ENCODE results near the gene NLRP13.
"Not testable (repeated sequence)": the region's sequence is repeated elsewhere in the genome, so short reads cannot be mapped to it uniquely, and the experiment has no call there.

Gene NLRP13, protein sequence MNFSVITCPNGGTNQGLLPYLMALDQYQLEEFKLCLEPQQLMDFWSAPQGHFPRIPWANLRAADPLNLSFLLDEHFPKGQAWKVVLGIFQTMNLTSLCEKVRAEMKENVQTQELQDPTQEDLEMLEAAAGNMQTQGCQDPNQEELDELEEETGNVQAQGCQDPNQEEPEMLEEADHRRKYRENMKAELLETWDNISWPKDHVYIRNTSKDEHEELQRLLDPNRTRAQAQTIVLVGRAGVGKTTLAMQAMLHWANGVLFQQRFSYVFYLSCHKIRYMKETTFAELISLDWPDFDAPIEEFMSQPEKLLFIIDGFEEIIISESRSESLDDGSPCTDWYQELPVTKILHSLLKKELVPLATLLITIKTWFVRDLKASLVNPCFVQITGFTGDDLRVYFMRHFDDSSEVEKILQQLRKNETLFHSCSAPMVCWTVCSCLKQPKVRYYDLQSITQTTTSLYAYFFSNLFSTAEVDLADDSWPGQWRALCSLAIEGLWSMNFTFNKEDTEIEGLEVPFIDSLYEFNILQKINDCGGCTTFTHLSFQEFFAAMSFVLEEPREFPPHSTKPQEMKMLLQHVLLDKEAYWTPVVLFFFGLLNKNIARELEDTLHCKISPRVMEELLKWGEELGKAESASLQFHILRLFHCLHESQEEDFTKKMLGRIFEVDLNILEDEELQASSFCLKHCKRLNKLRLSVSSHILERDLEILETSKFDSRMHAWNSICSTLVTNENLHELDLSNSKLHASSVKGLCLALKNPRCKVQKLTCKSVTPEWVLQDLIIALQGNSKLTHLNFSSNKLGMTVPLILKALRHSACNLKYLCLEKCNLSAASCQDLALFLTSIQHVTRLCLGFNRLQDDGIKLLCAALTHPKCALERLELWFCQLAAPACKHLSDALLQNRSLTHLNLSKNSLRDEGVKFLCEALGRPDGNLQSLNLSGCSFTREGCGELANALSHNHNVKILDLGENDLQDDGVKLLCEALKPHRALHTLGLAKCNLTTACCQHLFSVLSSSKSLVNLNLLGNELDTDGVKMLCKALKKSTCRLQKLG

DNA sequence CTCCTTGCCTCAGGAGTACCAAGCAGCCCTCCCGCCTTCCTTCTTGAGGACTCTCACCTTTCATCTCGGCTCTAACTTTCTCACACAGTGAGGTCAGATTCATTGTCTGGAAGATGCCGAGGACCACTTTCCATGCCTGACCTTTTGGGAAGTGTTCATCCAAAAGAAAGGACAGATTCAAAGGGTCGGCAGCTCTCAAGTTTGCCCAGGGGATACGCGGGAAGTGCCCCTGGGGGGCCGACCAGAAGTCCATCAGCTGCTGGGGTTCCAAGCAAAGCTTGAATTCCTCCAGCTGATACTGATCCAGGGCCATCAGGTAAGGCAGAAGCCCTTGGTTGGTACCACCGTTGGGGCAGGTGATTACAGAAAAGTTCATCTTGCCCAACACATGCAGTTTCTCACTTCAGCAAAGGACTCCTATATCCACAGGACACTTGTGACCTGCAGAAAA is at the start of gene NLRP13:
Gene NLRP13, minus strand, starts transcription at position 401 of the 451 bp plus-strand sequence. Its CDS starts 25 bp downstream, at position 376.
- H3K4me3 Mint-ChIP-seq, result no peak within 1 kb of the TSS
- no peaks in the 10 kb centered on the region for H3K36me3 Mint-ChIP-seq (ENCODE audit: low read depth)
- no peaks in the 10 kb centered on the region for H3K27me3 Mint-ChIP-seq (ENCODE audit: low read depth)
- DNase-seq (ENCODE audit: low spot score), result no peak
- H3K9me3 Mint-ChIP-seq, result peaks cover 53% of the 10 kb centered on the region
- H3K27ac Mint-ChIP-seq, result no peak within 1 kb of the TSS
- no peaks in the 10 kb centered on the region for H3K4me1 Mint-ChIP-seq (ENCODE audit: low read depth)

DNA sequence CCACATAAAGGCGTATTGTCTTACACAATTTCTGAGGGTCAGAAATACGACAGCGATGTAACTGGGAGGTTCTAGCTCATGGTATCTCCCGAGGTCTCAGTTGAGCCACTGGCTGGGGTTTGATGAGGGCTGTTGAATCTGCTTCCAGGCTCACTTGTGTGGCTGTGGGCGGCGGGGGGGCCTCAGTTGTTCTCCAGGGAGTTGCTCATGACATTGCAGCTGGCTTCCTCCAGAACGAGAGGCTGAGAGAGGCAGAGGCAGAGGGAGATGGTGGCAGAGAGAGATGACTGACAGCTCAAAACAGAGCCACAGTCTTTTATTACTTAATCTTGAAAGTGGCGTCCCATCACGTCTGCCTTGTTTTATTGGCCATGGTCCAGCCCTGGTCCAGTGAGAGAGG is 48.3 kb upstream of the NLRP13 start:
- DNase-seq (ENCODE audit: low spot score), result no peak
- H3K27me3 Mint-ChIP-seq (ENCODE audit: low read depth), result no peaks in the 10 kb centered on the region
- no peak overlapping the region for H3K4me3 Mint-ChIP-seq
- no peak overlapping the region for H3K27ac Mint-ChIP-seq
- no peaks in the 10 kb centered on the region for H3K36me3 Mint-ChIP-seq (ENCODE audit: low read depth)
- H3K9me3 Mint-ChIP-seq, result peaks cover 56% of the 10 kb centered on the region
- no peaks in the 10 kb centered on the region for H3K4me1 Mint-ChIP-seq (ENCODE audit: low read depth)

DNA sequence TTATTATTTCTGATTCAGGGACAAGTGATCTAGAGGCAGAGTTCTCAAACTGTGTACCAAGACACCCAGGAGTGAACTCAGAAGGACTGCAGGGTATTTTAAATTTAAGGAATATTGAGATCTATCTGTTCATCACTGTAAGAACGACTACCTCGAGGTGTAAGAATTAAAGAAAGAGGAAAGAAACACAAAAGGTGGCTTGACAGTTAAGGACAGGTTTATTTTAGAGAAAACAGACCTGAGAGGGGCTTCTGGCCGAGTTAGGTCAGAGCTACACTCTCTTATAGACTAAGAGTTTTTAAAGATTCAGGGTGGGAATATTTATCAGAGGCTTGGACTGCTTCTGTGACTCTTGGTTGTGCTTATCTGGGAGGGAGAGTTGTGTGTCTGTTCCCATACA is 41.8 kb upstream of the NLRP13 start:
- peaks cover 50% of the 10 kb centered on the region for H3K9me3 Mint-ChIP-seq
- H3K27ac Mint-ChIP-seq, result no peak overlapping the region
- no peaks in the 10 kb centered on the region for H3K36me3 Mint-ChIP-seq (ENCODE audit: low read depth)
- no peaks in the 10 kb centered on the region for H3K27me3 Mint-ChIP-seq (ENCODE audit: low read depth)
- no peaks in the 10 kb centered on the region for H3K4me1 Mint-ChIP-seq (ENCODE audit: low read depth)
- H3K4me3 Mint-ChIP-seq, result no peak overlapping the region
- no peak for DNase-seq (ENCODE audit: low spot score)

DNA sequence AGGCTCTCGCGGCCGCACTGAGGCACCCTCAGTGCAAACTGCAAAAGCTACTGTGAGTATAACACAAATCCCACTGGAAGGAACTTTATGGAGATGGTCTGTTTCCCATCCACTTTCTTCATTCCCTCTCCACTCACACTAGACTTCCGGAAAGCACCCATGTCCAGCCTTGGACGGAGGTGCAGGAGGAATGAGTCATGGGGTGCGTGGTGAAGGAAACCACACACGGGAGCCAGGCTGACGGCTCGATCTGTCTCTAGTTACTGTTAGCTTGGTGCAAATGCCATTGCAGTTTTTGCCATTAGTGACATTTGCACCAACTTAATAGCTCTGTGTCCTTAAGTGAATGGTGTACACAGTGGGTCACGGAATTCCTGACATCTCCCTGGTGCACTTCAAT is 30.1 kb upstream of the NLRP13 start:
- Mint-ChIP-seq H3K4me1 (ENCODE audit: low read depth) (no peaks in the 10 kb centered on the region), H3K27me3 (ENCODE audit: low read depth) (no peaks in the 10 kb centered on the region), H3K9me3 (peaks cover 36% of the 10 kb centered on the region), H3K27ac (no peak overlapping the region), H3K4me3 (no peak overlapping the region), H3K36me3 (ENCODE audit: low read depth) (no peaks in the 10 kb centered on the region)
- no peak for DNase-seq (ENCODE audit: low spot score)

DNA sequence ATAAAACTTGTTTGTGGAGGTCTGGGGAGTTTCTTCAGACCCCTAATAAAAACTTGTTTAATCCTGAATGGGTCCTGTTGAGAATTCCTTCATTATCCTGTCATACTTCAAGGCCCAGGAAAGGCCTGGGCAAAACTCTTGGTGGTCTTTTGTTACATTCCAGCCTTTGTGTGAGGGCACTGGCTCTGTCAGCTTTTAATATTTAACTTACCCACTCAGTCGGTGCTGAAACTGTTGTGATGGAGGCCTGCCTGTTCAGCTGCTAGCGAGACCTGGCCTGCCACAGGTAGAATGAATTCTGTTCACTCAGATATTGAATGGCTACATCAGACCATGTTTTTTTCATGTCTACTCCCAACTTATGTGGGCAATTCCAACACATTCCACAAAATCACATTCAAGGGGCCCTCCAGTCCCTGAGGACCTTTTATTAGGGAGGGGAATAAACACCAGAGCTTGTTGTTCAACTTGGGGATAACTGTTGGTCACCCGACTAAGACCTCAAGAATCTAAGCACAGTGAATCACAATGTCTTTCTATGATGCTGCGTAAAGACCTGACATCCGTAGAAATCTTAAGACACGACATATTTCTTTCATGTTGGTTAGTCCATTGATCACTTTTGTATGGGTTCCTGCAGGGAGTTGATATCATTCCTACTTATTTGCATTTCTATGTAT is 28.0 kb upstream of the NLRP13 start:
- H3K27ac Mint-ChIP-seq, result no peak overlapping the region

DNA sequence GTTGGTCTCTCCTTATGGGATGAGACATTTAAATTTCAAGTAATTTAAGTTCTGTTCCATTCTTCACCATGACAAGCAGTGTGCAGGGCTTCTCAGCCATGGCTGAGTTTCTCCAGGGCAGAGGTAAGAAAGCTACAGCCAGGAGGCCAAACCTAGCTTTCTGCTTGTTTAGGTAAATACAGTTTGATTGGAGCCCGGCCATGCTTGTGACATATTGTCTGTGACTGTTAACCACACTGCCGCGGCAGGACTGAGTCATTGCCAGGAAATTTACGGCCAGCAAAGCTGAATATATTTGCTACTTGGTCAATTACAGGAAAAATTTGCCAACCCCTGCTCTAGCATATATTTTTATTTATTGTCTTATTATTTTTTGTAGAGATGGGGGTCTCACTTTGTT is 26.2 kb upstream of the NLRP13 start:
- Mint-ChIP-seq H3K27ac (no peak overlapping the region), H3K27me3 (ENCODE audit: low read depth) (no peaks in the 10 kb centered on the region), H3K4me1 (ENCODE audit: low read depth) (no peaks in the 10 kb centered on the region), H3K9me3 (peaks cover 32% of the 10 kb centered on the region), H3K4me3 (no peak overlapping the region), H3K36me3 (ENCODE audit: low read depth) (no peaks in the 10 kb centered on the region)
- no peak for DNase-seq (ENCODE audit: low spot score)

More for the DNA sequence above, 28.0 kb upstream of the NLRP13 start:
- Mint-ChIP-seq H3K9me3 (peaks cover 33% of the 10 kb centered on the region), H3K36me3 (ENCODE audit: low read depth) (no peaks in the 10 kb centered on the region), H3K4me1 (ENCODE audit: low read depth) (no peaks in the 10 kb centered on the region), H3K27me3 (ENCODE audit: low read depth) (no peaks in the 10 kb centered on the region), H3K4me3 (no peak overlapping the region)
- DNase-seq (ENCODE audit: low spot score), result no peak

DNA sequence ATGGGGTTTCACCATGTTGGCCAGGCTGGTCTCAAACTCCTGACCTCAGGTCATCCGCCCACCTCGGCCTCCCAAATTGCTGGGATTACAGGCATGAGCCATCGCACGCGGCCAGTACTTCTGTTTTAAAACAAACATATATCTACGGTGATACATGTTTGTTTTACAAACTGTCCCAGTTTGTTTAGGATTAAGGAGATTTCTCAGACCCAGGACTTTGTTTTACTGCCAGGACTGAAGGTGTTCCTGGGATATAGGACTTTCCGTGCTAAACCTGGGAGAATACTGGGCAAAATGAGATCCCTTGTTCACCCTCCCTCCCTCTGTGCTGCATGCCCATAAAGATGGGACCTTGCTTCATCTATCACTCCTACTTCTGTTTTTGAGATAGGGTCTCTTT is 24.3 kb upstream of the NLRP13 start:
- Mint-ChIP-seq H3K4me1 (ENCODE audit: low read depth) (no peaks in the 10 kb centered on the region), H3K4me3 (no peak overlapping the region), H3K27ac (no peak overlapping the region), H3K27me3 (ENCODE audit: low read depth) (no peaks in the 10 kb centered on the region), H3K36me3 (ENCODE audit: low read depth) (no peaks in the 10 kb centered on the region), H3K9me3 (peaks cover 39% of the 10 kb centered on the region)
- no peak for DNase-seq (ENCODE audit: low spot score)

DNA sequence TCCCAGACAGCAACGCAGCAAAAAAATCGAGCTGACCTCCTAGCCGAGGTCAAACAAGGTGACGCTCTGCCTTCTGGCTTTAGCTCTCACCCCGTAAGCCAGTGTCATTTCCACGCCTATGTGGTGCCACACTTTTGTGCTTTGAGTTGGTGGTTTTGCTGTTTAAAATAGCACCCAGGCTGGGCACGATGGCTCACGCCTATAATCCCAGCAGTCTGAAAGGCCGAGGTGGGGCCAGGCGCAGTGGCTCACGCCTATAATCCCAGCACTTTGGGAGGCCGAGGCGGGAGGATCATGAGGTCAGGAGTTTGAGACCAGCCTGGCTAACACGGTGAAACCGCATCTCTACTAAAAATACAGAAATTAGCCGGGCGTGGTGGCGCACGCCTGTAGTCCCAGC is 18.4 kb upstream of the NLRP13 start:
- H3K27ac Mint-ChIP-seq; H3K36me3 Mint-ChIP-seq (ENCODE audit: low read depth); DNase-seq (ENCODE audit: low spot score); H3K4me1 Mint-ChIP-seq (ENCODE audit: low read depth); H3K4me3 Mint-ChIP-seq; H3K27me3 Mint-ChIP-seq (ENCODE audit: low read depth): not testable (repeated sequence)
- peaks cover 50% of the 10 kb centered on the region for H3K9me3 Mint-ChIP-seq

DNA sequence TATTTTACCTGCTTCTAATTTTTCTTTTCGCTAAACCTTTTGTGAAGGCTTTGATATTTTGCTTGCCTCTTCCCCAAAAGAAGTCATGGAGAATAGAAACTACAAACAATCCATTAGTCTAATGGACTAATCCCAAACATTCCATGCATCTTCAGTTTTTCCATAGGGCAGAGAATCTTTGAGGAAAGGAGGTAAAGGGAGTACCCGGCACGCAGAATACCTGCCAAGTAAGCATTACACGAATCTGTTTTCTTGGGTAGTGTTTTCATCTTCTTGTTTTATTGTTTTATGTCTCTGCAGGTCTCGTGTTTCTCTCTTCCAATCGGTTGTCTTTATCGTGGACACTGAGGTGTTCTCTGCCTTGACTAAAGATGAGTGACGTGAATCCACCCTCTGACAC is 15.4 kb upstream of the NLRP13 start, which contains the start of gene NLRP8:
Gene NLRP8, plus strand, starts transcription at position 301 of the 400 bp plus-strand sequence.
- no peak within 1 kb of the TSS for H3K4me3 Mint-ChIP-seq
- no peak for DNase-seq (ENCODE audit: low spot score)
- H3K27ac Mint-ChIP-seq, result no peak within 1 kb of the TSS
- no peaks in the 10 kb centered on the region for H3K36me3 Mint-ChIP-seq (ENCODE audit: low read depth)
- H3K9me3 Mint-ChIP-seq, result peaks cover 54% of the 10 kb centered on the region
- H3K4me1 Mint-ChIP-seq (ENCODE audit: low read depth), result no peaks in the 10 kb centered on the region
- no peaks in the 10 kb centered on the region for H3K27me3 Mint-ChIP-seq (ENCODE audit: low read depth)

DNA sequence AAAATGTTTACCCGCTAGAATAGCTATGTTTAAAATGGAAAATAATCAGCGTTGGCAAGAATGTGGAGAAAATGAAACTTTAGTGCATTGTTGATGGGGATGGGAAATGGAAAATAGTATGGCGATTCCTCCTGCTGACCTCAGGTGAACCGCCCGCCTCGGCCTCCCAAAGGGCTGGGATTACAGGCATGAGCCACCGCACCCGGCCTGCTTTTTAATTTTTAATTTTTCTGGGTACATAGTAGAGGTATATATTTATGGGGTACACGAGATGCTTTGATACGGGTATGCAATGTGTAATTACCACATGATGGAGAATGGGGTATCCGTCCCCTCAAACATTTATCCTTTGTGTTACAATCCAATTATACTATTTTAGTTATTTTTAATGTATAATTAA is 8.2 kb upstream of the NLRP13 start:
- Mint-ChIP-seq H3K4me1 (ENCODE audit: low read depth) (no peaks in the 10 kb centered on the region), H3K27ac (no peak overlapping the region), H3K4me3 (no peak overlapping the region), H3K36me3 (ENCODE audit: low read depth) (no peaks in the 10 kb centered on the region), H3K27me3 (ENCODE audit: low read depth) (no peaks in the 10 kb centered on the region), H3K9me3 (peaks cover 63% of the 10 kb centered on the region)
- DNase-seq (ENCODE audit: low spot score), result no peak

DNA sequence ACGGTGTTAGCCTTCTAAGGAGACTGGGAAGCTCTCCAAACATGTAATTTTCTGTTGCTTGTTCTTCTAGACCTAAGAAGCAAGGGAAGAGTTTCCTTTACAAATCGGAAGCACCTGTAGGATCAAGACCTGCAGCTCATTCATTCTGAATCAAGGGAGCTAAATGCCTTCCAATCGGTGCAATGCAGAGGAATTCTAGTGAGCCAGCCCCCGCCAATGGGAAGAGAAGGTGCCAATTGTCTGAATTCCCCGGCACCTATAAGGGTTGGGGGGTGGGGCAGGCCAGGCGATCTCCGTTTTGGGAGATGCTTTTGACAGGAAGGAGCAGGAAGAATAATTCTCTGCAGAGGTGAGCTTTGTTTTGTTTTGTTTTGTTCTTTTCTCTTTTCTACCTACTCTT is 7.1 kb upstream of the NLRP13 start:
- Mint-ChIP-seq H3K9me3 (peaks cover 71% of the 10 kb centered on the region), H3K36me3 (ENCODE audit: low read depth) (no peaks in the 10 kb centered on the region), H3K4me1 (ENCODE audit: low read depth) (no peaks in the 10 kb centered on the region), H3K27ac (no peak overlapping the region), H3K4me3 (no peak overlapping the region), H3K27me3 (ENCODE audit: low read depth) (no peaks in the 10 kb centered on the region)
- DNase-seq (ENCODE audit: low spot score), result no peak

DNA sequence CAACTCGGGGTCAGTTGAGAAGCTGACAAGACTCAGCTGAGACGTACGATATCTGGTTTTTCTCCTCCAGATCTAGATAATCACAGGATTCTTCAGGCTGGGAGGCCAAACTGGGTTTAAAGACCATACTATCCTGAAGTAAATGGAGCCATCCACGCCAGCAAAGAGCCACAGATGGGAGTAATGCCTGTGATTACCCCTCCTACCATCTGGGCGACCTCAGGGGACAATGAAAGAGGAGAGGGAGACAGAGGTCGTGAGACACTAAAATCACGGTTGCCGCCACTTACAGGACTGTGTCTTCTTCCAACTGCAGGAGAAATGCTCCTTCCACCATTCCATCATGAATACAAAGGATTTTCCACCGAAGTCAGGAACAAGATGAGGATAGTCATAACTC is 3.1 kb upstream of the NLRP13 start:
- H3K36me3 Mint-ChIP-seq (ENCODE audit: low read depth), result no peaks in the 10 kb centered on the region
- H3K27me3 Mint-ChIP-seq (ENCODE audit: low read depth), result no peaks in the 10 kb centered on the region
- H3K4me1 Mint-ChIP-seq (ENCODE audit: low read depth), result no peaks in the 10 kb centered on the region
- no peak for DNase-seq (ENCODE audit: low spot score)
- no peak overlapping the region for H3K4me3 Mint-ChIP-seq
- H3K27ac Mint-ChIP-seq, result no peak overlapping the region
- H3K9me3 Mint-ChIP-seq, result peaks cover 56% of the 10 kb centered on the region

DNA sequence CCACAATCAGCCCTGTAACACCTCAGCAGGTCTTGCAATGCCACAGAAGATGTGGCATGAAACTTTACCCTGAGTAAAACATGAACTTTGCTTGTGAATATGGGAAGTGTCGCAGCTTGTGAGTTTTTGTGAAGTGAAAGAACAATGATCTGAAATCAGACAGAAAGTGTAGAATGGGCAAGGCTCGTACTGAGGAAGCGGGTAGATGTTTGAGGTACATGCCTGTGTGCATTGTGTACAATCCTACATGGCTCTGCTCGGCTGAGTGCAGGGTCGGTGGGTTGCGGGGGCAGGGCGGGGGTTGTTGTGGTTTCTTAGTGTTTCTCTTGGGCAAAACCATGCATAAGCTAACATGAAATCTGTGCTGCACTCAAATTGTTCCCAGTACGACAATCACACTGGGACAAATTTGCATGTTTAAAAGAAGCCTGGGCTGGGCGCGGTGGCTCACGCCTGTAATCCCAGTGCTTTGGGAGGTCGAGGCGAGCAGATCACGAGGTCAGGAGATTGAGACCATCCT is 1.1 kb downstream of the NLRP13 start:
- Mint-ChIP-seq H3K4me3 (no peak overlapping the region), H3K36me3 (ENCODE audit: low read depth) (no peaks in the 10 kb centered on the region), H3K27me3 (ENCODE audit: low read depth) (no peaks in the 10 kb centered on the region), H3K4me1 (ENCODE audit: low read depth) (no peaks in the 10 kb centered on the region), H3K9me3 (peaks cover 60% of the 10 kb centered on the region), H3K27ac (no peak overlapping the region)
- DNase-seq (ENCODE audit: low spot score), result no peak
